Measurements from ENCODE around the gene NALCN.

The NALCN gene

GRCh38 chr13:101238555-101238954 is 177.8 kb downstream of the NALCN start:
- no peak for TF ChIP-seq CTCF (IDR thresholded peaks at IDR 0.05; ENCODE audit: low read depth, low read length)
- in situ Hi-C loops (cut with HindIII; ENCODE audit: low sequenced_read_pairs): no loop called here

GRCh38 chr13:101231751-101232428 is 184.4 kb downstream of the NALCN start:
- H3K4me3 ChIP-seq (ENCODE audit: low read depth, low read length): no peak overlapping the region
- in situ Hi-C loops (cut with HindIII; ENCODE audit: low sequenced_read_pairs): no loop called here
- peak; percentile 46 for DNase-seq (ENCODE audit: low read depth, low spot score)
- TF ChIP-seq CTCF (IDR thresholded peaks at IDR 0.05; ENCODE audit: low read depth, low read length): no peak

More at GRCh38 chr13:101238555-101238954, 177.8 kb downstream of the NALCN start:
- no peak for DNase-seq (ENCODE audit: low read depth, low spot score)
- H3K4me3 ChIP-seq (ENCODE audit: low read depth, low read length): no peak overlapping the region

- in situ Hi-C loops (cut with HindIII; ENCODE audit: low sequenced_read_pairs): no loop called here
- no peak for TF ChIP-seq CTCF (IDR thresholded peaks at IDR 0.05; ENCODE audit: low read depth, low read length)
- no peak overlapping the region for H3K4me3 ChIP-seq (ENCODE audit: low read depth, low read length)
- no peak for DNase-seq (ENCODE audit: low read depth, low spot score)
Observed at GRCh38 chr13:101230271-101230890, 185.9 kb downstream of the NALCN start.

- no peak for DNase-seq (ENCODE audit: low read depth, low spot score)
- no peak for TF ChIP-seq CTCF (IDR thresholded peaks at IDR 0.05; ENCODE audit: low read depth, low read length)
- in situ Hi-C loops (cut with HindIII; ENCODE audit: low sequenced_read_pairs): no loop called here
- no peak overlapping the region for H3K4me3 ChIP-seq (ENCODE audit: low read depth, low read length)
Observed at GRCh38 chr13:101219609-101220265, 196.6 kb downstream of the NALCN start.

GRCh38 chr13:101218484-101218883 is 197.8 kb downstream of the NALCN start:
- no peak for TF ChIP-seq CTCF (IDR thresholded peaks at IDR 0.05; ENCODE audit: low read depth, low read length)
- H3K4me3 ChIP-seq (ENCODE audit: low read depth, low read length): no peak overlapping the region
- in situ Hi-C loops (cut with HindIII; ENCODE audit: low sequenced_read_pairs): no loop called here
- DNase-seq (ENCODE audit: low read depth, low spot score): no peak

GRCh38 chr13:101217086-101217485 is 199.2 kb downstream of the NALCN start:
- no peak overlapping the region for H3K4me3 ChIP-seq (ENCODE audit: low read depth, low read length)
- no peak for DNase-seq (ENCODE audit: low read depth, low spot score)
- in situ Hi-C loops (cut with HindIII; ENCODE audit: low sequenced_read_pairs): no loop called here
- TF ChIP-seq CTCF (IDR thresholded peaks at IDR 0.05; ENCODE audit: low read depth, low read length): no peak
